Left ventricle myocardium inferior (tissue), 1 donor: ENCODE data around the gene PDHB. TPM values are rescaled to one million over a fixed set of nuclear protein-coding genes. Genes with fewer than 3 reads are reported as not detected.
"Not testable (repeated sequence)": the region's sequence is repeated elsewhere in the genome, so short reads cannot be mapped to it uniquely, and the experiment has no call there.

Experiments used
- DNase-seq: peaks from one replicate; pipeline ENCODE4 v3.0.0-alpha.2; 2020
- H3K27ac ChIP-seq: fragments of 200-600 bp; replicated peaks from 2 replicates; pipeline ENCODE4 v1.8.0; 2021
- H3K27me3 ChIP-seq: fragments of 200-600 bp; 2 replicates; pipeline ENCODE4 v1.8.0; 2021; ENCODE audit warnings: low read depth
- H3K36me3 ChIP-seq: fragments of 200-600 bp; 2 replicates; pipeline ENCODE4 v1.8.0; 2021
- H3K4me1 ChIP-seq: fragments of 200-600 bp; 2 replicates; pipeline ENCODE4 v1.8.0; 2021
- H3K4me3 ChIP-seq: fragments of 200-600 bp; 2 replicates; pipeline ENCODE4 v1.8.0; 2021; ENCODE audit warnings: mild to moderate bottlenecking, moderate library complexity
- H3K9me3 ChIP-seq: fragments of 200-600 bp; replicated peaks from 2 replicates; pipeline ENCODE4 v1.8.0; 2021
- CTCF ChIP-seq: fragments of 200-600 bp; IDR thresholded peaks from 2 replicates; pipeline ENCODE4 v1.8.0; 2021; ENCODE audit warnings: antibody characterized with exemption, mild to moderate bottlenecking, borderline replicate concordance
- intact Hi-C: fragments of 100-400 bp; cut with micrococcal nuclease; formaldehyde crosslinking; loops from one replicate; pipeline ENCODE4 v1.11.0; 2022
- total RNA-seq: library from RNA; stranded (reverse); fragmentation: NEBNext Ultra II Directional; extraction: Animal tissue kit (Norgen Biotek cat#: 25700); gene quantifications from one replicate; pipeline ENCODE4 v1.2.1, GENCODE V29; 2021
- donor health status: DM: no; HTN: yes; CAD: no; lungs with severe emphysema.

PDHB gene
- total RNA-seq, 1 donor from 2014 or later, result 195 TPM

- TF ChIP-seq CTCF, result no peak
- Histone ChIP-seq H3K4me3 (no peak overlapping the region), H3K4me1 (peaks cover 13% of the 10 kb centered on the region), H3K9me3 (peaks cover 24% of the 10 kb centered on the region), H3K36me3 (peaks cover 6% of the 10 kb centered on the region), H3K27me3 (no peaks in the 10 kb centered on the region), H3K27ac (no peak overlapping the region)
- no peak for DNase-seq
- intact Hi-C loops, result no loop called here
Observed at GRCh38 chr3:58459160-58459559, 25.5 kb upstream of the PDHB start.

- Histone ChIP-seq H3K36me3 (peaks cover 6% of the 10 kb centered on the region), H3K27ac (no peak overlapping the region), H3K4me1 (no peaks in the 10 kb centered on the region), H3K9me3 (peaks cover 32% of the 10 kb centered on the region), H3K4me3 (no peak overlapping the region), H3K27me3 (no peaks in the 10 kb centered on the region)
- TF ChIP-seq CTCF, result no peak
- intact Hi-C loops, result no loop called here
- DNase-seq, result no peak
Observed at GRCh38 chr3:58452176-58452575, 18.5 kb upstream of the PDHB start.

GRCh38 chr3:58441514-58442450 lies 8.2 kb upstream of the PDHB start:
- Histone ChIP-seq H3K27me3 (no peaks in the 10 kb centered on the region), H3K4me3 (no peak overlapping the region)

GRCh38 chr3:58440996-58441355 lies 7.3 kb upstream of the PDHB start:
- DNase-seq, H3K9me3 ChIP-seq, intact Hi-C loops, H3K27ac ChIP-seq, H3K4me3 ChIP-seq, H3K27me3 ChIP-seq, H3K4me1 ChIP-seq, H3K36me3 ChIP-seq: not testable (repeated sequence)

More at GRCh38 chr3:58441514-58442450, 8.2 kb upstream of the PDHB start:
- no peak for DNase-seq
- H3K9me3 ChIP-seq, result no peaks in the 10 kb centered on the region
- intact Hi-C loops, result no loop called here
- no peak overlapping the region for H3K27ac ChIP-seq
- TF ChIP-seq CTCF, result no peak
- no peaks in the 10 kb centered on the region for H3K36me3 ChIP-seq
- H3K4me1 ChIP-seq, result no peaks in the 10 kb centered on the region

- H3K36me3 ChIP-seq, H3K9me3 ChIP-seq, H3K4me3 ChIP-seq, H3K27ac ChIP-seq, intact Hi-C loops, DNase-seq, H3K27me3 ChIP-seq: not testable (repeated sequence)
- H3K4me1 ChIP-seq, result peaks cover 34% of the 10 kb centered on the region
Observed at GRCh38 chr3:58437276-58437675, 3.6 kb upstream of the PDHB start.

GRCh38 chr3:58434990-58435389 lies 1.4 kb upstream of the PDHB start:
- Histone ChIP-seq H3K27me3 (no peaks in the 10 kb centered on the region), H3K4me3 (no peak overlapping the region), H3K4me1 (peaks cover 45% of the 10 kb centered on the region), H3K9me3 (no peaks in the 10 kb centered on the region), H3K27ac (peak overlapping the region; percentile 97), H3K36me3 (peaks cover 19% of the 10 kb centered on the region)
- intact Hi-C loops, result no loop called here
- no peak for DNase-seq
- TF ChIP-seq CTCF, result no peak
